HCT116 (cell line): Measurements from ENCODE around the gene NRIP3. TPM values are rescaled to one million over a fixed set of nuclear protein-coding genes. Genes with fewer than 3 reads are reported as not detected.

Experiments
- ATAC-seq: fragments of 200-7000 bp; cut with Tn5 transposase; 2 replicates; pipeline ENCODE4 v1.9.1; 2020; ENCODE audit warnings: mild to moderate bottlenecking, moderate library complexity
- BruUV-seq: library from RNA; stranded (reverse); fragments of 400-500 nt; replicated peaks from 2 replicates; lab custom pipeline; 2021; lab: Mats Ljungman, UMichigan
- CTCF ChIA-PET: fragments of 300-600 bp; sonication (Branson Sonifier 250); formaldehyde crosslinking; loops from one replicate; lab custom pipeline; 2021; ENCODE audit warnings: antibody characterized with exemption; lab: Charles Lee
- POLR2A ChIA-PET: fragments of 300-600, 350-600 bp; sonication (Branson Sonifier 250); formaldehyde crosslinking; loops from one replicate; lab custom pipeline; 2021; ENCODE audit warnings: antibody characterized with exemption; lab: Charles Lee
- RAD21 ChIA-PET, 2 experiments: fragments of 300-600 bp; sonication (Branson Sonifier 250); formaldehyde crosslinking; loops; one replicate each; lab custom pipeline; 2023; ENCODE audit warnings: low total read pairs in 2 of 2; ENCODE audit not compliant: uncharacterized antibody in 2 of 2, unreplicated experiment in 2 of 2, low non-redundant PET in 1 of 2; lab: Charles Lee
- DNase-seq: peaks from one replicate; pipeline ENCODE4 v3.0.0-alpha.2; 2010; ENCODE audit warnings: low read depth, low spot score
- H2AFZ ChIP-seq: fragments of 200-600 bp; shearing (Covaris generic), sonication (generic); 2 replicates; pipeline ENCODE4 v1.6.1; 2017; ENCODE audit warnings: low read depth, mixed run types, mixed read lengths, antibody characterized with exemption, low read length; ENCODE audit not compliant: poor library complexity, severe bottlenecking
- H3K27ac ChIP-seq: 2 replicates; pipeline ENCODE4 v1.5.1; 2012; ENCODE audit warnings: low read depth, low read length
- H3K27me3 ChIP-seq: fragments of 200-600 bp; sonication (generic); 2 replicates; pipeline ENCODE4 v1.6.1; 2016; ENCODE audit warnings: mixed run types, low read length, mixed read lengths; ENCODE audit not compliant: insufficient read depth
- H3K36me3 ChIP-seq, 2 experiments: fragments of 200-500 bp in 1 of 2; fragments of 200-600 bp in 1 of 2; sonication (Bioruptor generic) in 1 of 2; sonication (generic) in 1 of 2; 2 replicates each; pipeline versions ENCODE4 v1.5.1 to v1.6.1; 2014 to 2016; ENCODE audit warnings: low read length in 2 of 2, inconsistent platforms in 1 of 2, mixed read lengths in 1 of 2, mixed run types in 1 of 2; ENCODE audit not compliant: insufficient read depth in 2 of 2, control insufficient read depth in 1 of 2
- H3K4me1 ChIP-seq, 2 experiments: fragments of 200-600 bp in 1 of 2; sonication (generic) in 1 of 2; 2 replicates each; pipeline versions ENCODE4 v1.5.1 to v1.6.1; 2012 to 2017; ENCODE audit warnings: low read length in 2 of 2, inconsistent platforms in 1 of 2, mild to moderate bottlenecking in 1 of 2, mixed read lengths in 1 of 2, mixed run types in 1 of 2, moderate library complexity in 1 of 2; ENCODE audit not compliant: insufficient read depth in 2 of 2, control insufficient read depth in 1 of 2
- H3K4me2 ChIP-seq: fragments of 200-600 bp; sonication (generic); 2 replicates; pipeline ENCODE4 v1.6.1; 2017; ENCODE audit warnings: mixed run types, low read length, mixed read lengths
- H3K4me3 ChIP-seq, 2 experiments: fragments of 200-600 bp in 1 of 2; sonication (generic) in 1 of 2; replicated peaks in 1 of 2; 2 replicates each; pipeline ENCODE4 v1.5.1; 2011 to 2016; ENCODE audit warnings: low read length in 2 of 2, control low read depth in 1 of 2, low read depth in 1 of 2, mild to moderate bottlenecking in 1 of 2, mixed read lengths in 1 of 2, mixed run types in 1 of 2
- H3K79me2 ChIP-seq: fragments of 200-600 bp; sonication (generic); 2 replicates; pipeline ENCODE4 v1.6.1; 2017; ENCODE audit warnings: mild to moderate bottlenecking, mixed run types, low read length, moderate library complexity, mixed read lengths; ENCODE audit not compliant: insufficient read depth
- H3K9ac ChIP-seq: fragments of 200-600 bp; sonication (generic); 2 replicates; pipeline ENCODE4 v1.6.1; 2016; ENCODE audit warnings: low read length, mixed read lengths
- H3K9me2 ChIP-seq: fragments of 200-600 bp; sonication (generic), shearing (Covaris generic); 2 replicates; pipeline ENCODE4 v1.6.1; 2017; ENCODE audit warnings: mixed run types, mild to moderate bottlenecking, moderate library complexity; ENCODE audit not compliant: insufficient read depth
- H3K9me3 ChIP-seq, 2 experiments: fragments of 200-500 bp in 1 of 2; fragments of 200-600 bp in 1 of 2; sonication (Bioruptor generic) in 1 of 2; sonication (generic) in 1 of 2; 2 replicates each; pipeline ENCODE4 v1.6.1; 2014 to 2017; ENCODE audit warnings: low read length in 2 of 2, mixed read lengths in 2 of 2, inconsistent platforms in 1 of 2, low read depth in 1 of 2, mild to moderate bottlenecking in 1 of 2, mixed run types in 1 of 2, moderate library complexity in 1 of 2; ENCODE audit not compliant: control insufficient read depth in 1 of 2, insufficient read depth in 1 of 2
- H4K20me1 ChIP-seq: fragments of 200-600 bp; sonication (generic), shearing (Covaris generic); 2 replicates; pipeline ENCODE4 v1.6.1; 2017; ENCODE audit warnings: mixed run types, mild to moderate bottlenecking, moderate library complexity; ENCODE audit not compliant: insufficient read depth
- CTCF ChIP-seq, 3 experiments: fragments of 200-600 bp in 1 of 3; sonication (generic) in 1 of 3; IDR thresholded peaks in 2 of 3; conservative IDR thresholded peaks in 1 of 3; 2 replicates each; pipeline ENCODE4 v1.5.1; 2012 to 2017; ENCODE audit warnings: low read depth in 2 of 3, low read length in 2 of 3, antibody characterized with exemption in 1 of 3, borderline replicate concordance in 1 of 3, control low read depth in 1 of 3, mild to moderate bottlenecking in 1 of 3, mixed read lengths in 1 of 3, mixed run types in 1 of 3, moderate library complexity in 1 of 3; ENCODE audit not compliant: insufficient read depth in 1 of 3
- ELF1 ChIP-seq: IDR thresholded peaks from 2 replicates; pipeline ENCODE4 v1.6.1; 2012; ENCODE audit warnings: low read depth, borderline replicate concordance
- FOSL1 ChIP-seq: IDR thresholded peaks from 2 replicates; pipeline ENCODE4 v1.6.1; 2012; ENCODE audit warnings: low read depth
- JUND ChIP-seq: IDR thresholded peaks from 2 replicates; pipeline ENCODE4 v1.6.1; 2012
- POLR2AphosphoS5 ChIP-seq: IDR thresholded peaks from 2 replicates; pipeline ENCODE4 v1.6.1; 2011; ENCODE audit warnings: mild to moderate bottlenecking, low read depth, low read length, moderate library complexity
- RAD21 ChIP-seq: IDR thresholded peaks from 2 replicates; pipeline ENCODE4 v1.6.1; 2012; ENCODE audit warnings: low read depth, mild to moderate bottlenecking
- REST ChIP-seq: IDR thresholded peaks from 2 replicates; pipeline ENCODE4 v1.6.1; 2012; ENCODE audit warnings: low read depth
- SIN3A ChIP-seq: IDR thresholded peaks from 2 replicates; pipeline ENCODE4 v1.6.1; 2012; ENCODE audit warnings: low read depth
- SP1 ChIP-seq: IDR thresholded peaks from 2 replicates; pipeline ENCODE4 v1.6.1; 2012; ENCODE audit warnings: low read depth
- SRF ChIP-seq: IDR thresholded peaks from 2 replicates; pipeline ENCODE4 v1.6.1; 2012; ENCODE audit warnings: low read depth
- TCF7L2 ChIP-seq: IDR thresholded peaks from 2 replicates; pipeline ENCODE4 v1.7.0; 2011; ENCODE audit warnings: borderline replicate concordance, inconsistent platforms; ENCODE audit not compliant: insufficient read depth, insufficient read length; ENCODE audit errors: extremely low read depth
- YY1 ChIP-seq: IDR thresholded peaks from 2 replicates; pipeline ENCODE4 v1.6.1; 2011; ENCODE audit warnings: low read length, low read depth, moderate library complexity, mild to moderate bottlenecking; ENCODE audit not compliant: insufficient replicate concordance; ENCODE audit errors: extremely low read depth
- ZBTB33 ChIP-seq: IDR thresholded peaks from 2 replicates; pipeline ENCODE4 v1.6.1; 2011; ENCODE audit warnings: mild to moderate bottlenecking, low read length, moderate library complexity; ENCODE audit not compliant: insufficient replicate concordance; ENCODE audit errors: extremely low read depth
- ZFX ChIP-seq: fragments of 450-650 bp; IDR thresholded peaks from 2 replicates; pipeline ENCODE4 v1.6.1; 2017
- ZNF274 ChIP-seq: fragments of 200-500 bp; sonication (Bioruptor generic); IDR thresholded peaks from 2 replicates; pipeline ENCODE4 v1.6.1; 2014; ENCODE audit warnings: mild to moderate bottlenecking, low read depth, low read length, inconsistent platforms
- intact Hi-C: fragments of 100-400 bp; cut with micrococcal nuclease; formaldehyde crosslinking; loops from 2 replicates; pipeline ENCODE4 v1.10.0; 2022
- total RNA-seq: library from RNA; stranded (reverse); gene quantifications from one replicate; pipeline ENCODE4 v1.2.1, GENCODE V29; 2021; ENCODE audit not compliant: unreplicated experiment

The NRIP3 gene
- total RNA-seq, 1 experiment from 2014 or later: 0.15 TPM

GRCh38 chr11:9017773-9018172, 14.0 kb upstream of the NRIP3 start:
- H2AFZ ChIP-seq: no peak overlapping the region
- H3K9me3 ChIP-seq: no peaks in the 10 kb centered on the region
- POLR2A ChIA-PET: no interaction called here
- H3K4me3 ChIP-seq: no peak overlapping the region
- CTCF ChIA-PET: interaction anchor here (1.1 kb wide), 1 partner anchor 103 kb away, joined by 3 read pairs; no protein-coding TSS in a partner anchor
- H3K27ac ChIP-seq: no peak overlapping the region
- DNase-seq (no peak), ATAC-seq (no peak)
- no peak overlapping the region for H3K9ac ChIP-seq
- H3K4me1 ChIP-seq: 0 out of 4 replicates have a peak, but pooled peaks cover 0 to 2% of the 10 kb centered on the region in 2 experiments
- H3K27me3 ChIP-seq: peaks cover 5% of the 10 kb centered on the region; the same call in 1 of the 2 replicates
- intact Hi-C loops: no loop called here
- BruUV-seq: no TSS peak
- no peaks in the 10 kb centered on the region for H3K79me2 ChIP-seq
- no peaks in the 10 kb centered on the region for H4K20me1 ChIP-seq
- H3K36me3 ChIP-seq: no peaks in the 10 kb centered on the region
- H3K4me2 ChIP-seq: no peak overlapping the region
- H3K9me2 ChIP-seq: no peaks in the 10 kb centered on the region
- RAD21 ChIA-PET: no interaction called here
- no peak for TF ChIP-seq CTCF (IDR thresholded peaks at IDR 0.05 in 2 of 3, conservative IDR thresholded peaks at IDR 0.05 in 1 of 3; ENCODE audit: borderline replicate concordance in 1 of 3, insufficient read depth in 1 of 3, low read depth in 2 of 3, low read length in 2 of 3)
- no peak for TF ChIP-seq YY1
- TF ChIP-seq TCF7L2: no peak
- TF ChIP-seq ZFX: no peak
- no peak for TF ChIP-seq RAD21
- no peak for TF ChIP-seq ZBTB33
- TF ChIP-seq POLR2AphosphoS5: no peak
- TF ChIP-seq SIN3A: no peak
- TF ChIP-seq SRF: no peak
- TF ChIP-seq REST: no peak
- no peak for TF ChIP-seq ELF1
- no peak for TF ChIP-seq FOSL1
- no peak for TF ChIP-seq ZNF274
- TF ChIP-seq JUND: no peak
- no peak for TF ChIP-seq SP1
